BLaER1 (cell line): ENCODE results near the gene ZRANB1.
A peak's percentile ranks its signal among the peaks of the same experiment; 100 is the strongest.

Experiments used
- H3K27ac ChIP-seq: shearing (Covaris generic); formaldehyde crosslinking; 2 replicates; pipeline ENCODE4 v1.8.1; 2022
- H3K27me3 ChIP-seq: shearing (Covaris generic); formaldehyde crosslinking; 2 replicates; pipeline ENCODE4 v1.8.1; 2022
- H3K36me3 ChIP-seq: shearing (Covaris generic); formaldehyde crosslinking; 2 replicates; pipeline ENCODE4 v1.8.1; 2022
- H3K4me1 ChIP-seq: shearing (Covaris generic); formaldehyde crosslinking; 2 replicates; pipeline ENCODE4 v1.8.1; 2022
- H3K4me2 ChIP-seq: shearing (Covaris generic); formaldehyde crosslinking; 2 replicates; pipeline ENCODE4 v1.8.1; 2022
- H3K4me3 ChIP-seq: shearing (Covaris generic); formaldehyde crosslinking; 2 replicates; pipeline ENCODE4 v1.8.1; 2022
- H3K9ac ChIP-seq: shearing (Covaris generic); formaldehyde crosslinking; 2 replicates; pipeline ENCODE4 v1.8.1; 2022
- H3K9me3 ChIP-seq: shearing (Covaris generic); formaldehyde crosslinking; 2 replicates; pipeline ENCODE4 v1.8.1; 2022
- H4K20me1 ChIP-seq: shearing (Covaris generic); formaldehyde crosslinking; 2 replicates; pipeline ENCODE4 v1.8.1; 2022
- Cebpa-rat ChIP-seq: shearing (Covaris generic); IDR thresholded peaks from 2 replicates; pipeline ENCODE4 v1.8.1; 2022

The ZRANB1 gene

GRCh38 chr10:124918906-124919305 lies 23.0 kb upstream of the ZRANB1 start:
- 0 out of 2 replicates have a peak overlapping the region, but pooled peaks have one; percentile 97 for H3K9ac ChIP-seq
- H3K27me3 ChIP-seq = no peaks in the 10 kb centered on the region
- H3K27ac ChIP-seq = no peak overlapping the region
- peak overlapping the region; percentile 98; the same call in 1 of the 2 replicates for H3K4me3 ChIP-seq
- peak overlapping the region; percentile 93 for H3K4me2 ChIP-seq
- H4K20me1 ChIP-seq = peaks cover 69% of the 10 kb centered on the region
- TF ChIP-seq Cebpa-rat = no peak
- peaks cover 15% of the 10 kb centered on the region for H3K36me3 ChIP-seq
- H3K4me1 ChIP-seq = peaks cover 21% of the 10 kb centered on the region
- H3K9me3 ChIP-seq = no peaks in the 10 kb centered on the region

- H3K9me3 ChIP-seq = no peaks in the 10 kb centered on the region; the same call in 1 of the 2 replicates
- H3K36me3 ChIP-seq = peaks cover 16% of the 10 kb centered on the region
- peaks cover 13% of the 10 kb centered on the region for H3K4me1 ChIP-seq
- peaks cover 93% of the 10 kb centered on the region for H4K20me1 ChIP-seq
- H3K4me3 ChIP-seq = no peak overlapping the region
- no peak for TF ChIP-seq Cebpa-rat
- H3K27me3 ChIP-seq = no peaks in the 10 kb centered on the region
- no peak overlapping the region for H3K27ac ChIP-seq
- H3K4me2 ChIP-seq = no peak overlapping the region
- H3K9ac ChIP-seq = no peak overlapping the region
Observed at GRCh38 chr10:124921261-124921660, 20.7 kb upstream of the ZRANB1 start.

- no peak overlapping the region for H3K4me3 ChIP-seq
- no peak overlapping the region for H3K4me2 ChIP-seq
- TF ChIP-seq Cebpa-rat = no peak
- H3K4me1 ChIP-seq = peaks cover 7% of the 10 kb centered on the region
- no peaks in the 10 kb centered on the region for H3K27me3 ChIP-seq
- H4K20me1 ChIP-seq = peaks cover 99% of the 10 kb centered on the region
- H3K27ac ChIP-seq = no peak overlapping the region
- H3K9me3 ChIP-seq = peaks cover 2% of the 10 kb centered on the region; the same call in 1 of the 2 replicates
- H3K9ac ChIP-seq = no peak overlapping the region
- H3K36me3 ChIP-seq = peaks cover 39% of the 10 kb centered on the region
Observed at GRCh38 chr10:124923684-124924083, 18.2 kb upstream of the ZRANB1 start.

GRCh38 chr10:124926548-124926947 lies 15.4 kb upstream of the ZRANB1 start:
- peaks cover 99% of the 10 kb centered on the region for H4K20me1 ChIP-seq
- no peak for TF ChIP-seq Cebpa-rat

GRCh38 chr10:124928087-124928486 lies 13.8 kb upstream of the ZRANB1 start:
- H3K27me3 ChIP-seq = no peaks in the 10 kb centered on the region
- H3K36me3 ChIP-seq = peaks cover 72% of the 10 kb centered on the region
- H4K20me1 ChIP-seq = peaks cover 100% of the 10 kb centered on the region
- H3K4me2 ChIP-seq = no peak overlapping the region
- no peak overlapping the region for H3K9ac ChIP-seq
- no peaks in the 10 kb centered on the region for H3K4me1 ChIP-seq
- TF ChIP-seq Cebpa-rat = no peak
- H3K4me3 ChIP-seq = no peak overlapping the region
- H3K9me3 ChIP-seq = peaks cover 42% of the 10 kb centered on the region
- H3K27ac ChIP-seq = no peak overlapping the region

More at GRCh38 chr10:124926548-124926947, 15.4 kb upstream of the ZRANB1 start:
- Histone ChIP-seq H3K9me3 (peaks cover 31% of the 10 kb centered on the region), H3K36me3 (peaks cover 68% of the 10 kb centered on the region), H3K4me2 (no peak overlapping the region), H3K9ac (no peak overlapping the region), H3K27ac (no peak overlapping the region), H3K4me1 (no peaks in the 10 kb centered on the region), H3K27me3 (no peaks in the 10 kb centered on the region), H3K4me3 (no peak overlapping the region)

- H3K4me2 ChIP-seq = no peak overlapping the region
- no peaks in the 10 kb centered on the region for H3K27me3 ChIP-seq
- peaks cover 100% of the 10 kb centered on the region for H4K20me1 ChIP-seq
- peaks cover 67% of the 10 kb centered on the region for H3K36me3 ChIP-seq
- H3K4me1 ChIP-seq = no peaks in the 10 kb centered on the region
- no peak overlapping the region for H3K9ac ChIP-seq
- H3K27ac ChIP-seq = no peak overlapping the region
- TF ChIP-seq Cebpa-rat = no peak
- H3K9me3 ChIP-seq = peaks cover 42% of the 10 kb centered on the region
- no peak overlapping the region for H3K4me3 ChIP-seq
Observed at GRCh38 chr10:124928545-124928944, 13.4 kb upstream of the ZRANB1 start.

GRCh38 chr10:124935946-124936345 lies 6.0 kb upstream of the ZRANB1 start:
- Histone ChIP-seq H3K9me3 (peaks cover 17% of the 10 kb centered on the region), H3K4me1 (peaks cover 16% of the 10 kb centered on the region), H4K20me1 (peaks cover 100% of the 10 kb centered on the region), H3K9ac (no peak overlapping the region), H3K27me3 (no peaks in the 10 kb centered on the region), H3K4me2 (no peak overlapping the region), H3K4me3 (no peak overlapping the region), H3K36me3 (peaks cover 19% of the 10 kb centered on the region), H3K27ac (no peak overlapping the region)
- no peak for TF ChIP-seq Cebpa-rat

GRCh38 chr10:124936813-124937212 lies 5.1 kb upstream of the ZRANB1 start:
- H3K9me3 ChIP-seq = peaks cover 8% of the 10 kb centered on the region
- no peak for TF ChIP-seq Cebpa-rat
- no peak overlapping the region for H3K9ac ChIP-seq
- H3K4me1 ChIP-seq = peaks cover 16% of the 10 kb centered on the region
- no peaks in the 10 kb centered on the region for H3K27me3 ChIP-seq
- H3K4me2 ChIP-seq = no peak overlapping the region
- no peak overlapping the region for H3K27ac ChIP-seq
- peaks cover 100% of the 10 kb centered on the region for H4K20me1 ChIP-seq
- no peak overlapping the region for H3K4me3 ChIP-seq
- peaks cover 10% of the 10 kb centered on the region for H3K36me3 ChIP-seq

- peaks cover 15% of the 10 kb centered on the region for H3K36me3 ChIP-seq
- no peak for TF ChIP-seq Cebpa-rat
- no peaks in the 10 kb centered on the region for H3K9me3 ChIP-seq
- H4K20me1 ChIP-seq = peaks cover 99% of the 10 kb centered on the region
- no peak overlapping the region for H3K9ac ChIP-seq
- H3K27ac ChIP-seq = no peak overlapping the region
- H3K27me3 ChIP-seq = no peaks in the 10 kb centered on the region
- H3K4me2 ChIP-seq = no peak overlapping the region
- H3K4me3 ChIP-seq = no peak overlapping the region
- H3K4me1 ChIP-seq = peaks cover 16% of the 10 kb centered on the region
Observed at GRCh38 chr10:124939290-124939689, 2.6 kb upstream of the ZRANB1 start.

- TF ChIP-seq Cebpa-rat = no peak
- no peaks in the 10 kb centered on the region for H3K27me3 ChIP-seq
- peaks cover 99% of the 10 kb centered on the region for H4K20me1 ChIP-seq
- no peak overlapping the region for H3K4me3 ChIP-seq
- peaks cover 16% of the 10 kb centered on the region for H3K4me1 ChIP-seq
- peaks cover 38% of the 10 kb centered on the region for H3K36me3 ChIP-seq
- H3K9ac ChIP-seq = no peak overlapping the region
- H3K27ac ChIP-seq = no peak overlapping the region
- H3K9me3 ChIP-seq = no peaks in the 10 kb centered on the region
- no peak overlapping the region for H3K4me2 ChIP-seq
Observed at GRCh38 chr10:124942317-124943169, 620 bp downstream of the ZRANB1 start.
